ENCODE data around the gene CDKL2.

- TF ChIP-seq CTCF (IDR thresholded peaks at IDR 0.05; ENCODE audit: control extremely low read depth in 1 of 3, insufficient read depth in 1 of 3, low read depth in 1 of 3, low read length in 3 of 3) (no peak), SP1 (IDR thresholded peaks at IDR 0.05; ENCODE audit: low read depth, low read length) (no peak)
Measured at GRCh38 chr4:75555294-75556164, 74.8 kb downstream of the CDKL2 start, which contains the start of gene ODAPH.

Data from H1 (cell line).